Ishikawa (cell line): ENCODE data around the gene GALNTL6.

Source experiments
- CEBPB ChIP-seq: IDR thresholded peaks from 2 replicates; pipeline ENCODE4 v1.6.1; 2012
- CREB1 ChIP-seq: IDR thresholded peaks from 2 replicates; pipeline ENCODE4 v1.6.1; 2012; ENCODE audit warnings: low read depth
- EGR1 ChIP-seq: IDR thresholded peaks from 2 replicates; pipeline ENCODE4 v1.6.1; 2012
- EP300 ChIP-seq: IDR thresholded peaks from 2 replicates; pipeline ENCODE4 v1.6.1; 2012; ENCODE audit warnings: borderline replicate concordance
- FOXM1 ChIP-seq: IDR thresholded peaks from 2 replicates; pipeline ENCODE4 v1.6.1; 2012; ENCODE audit warnings: low read depth, borderline replicate concordance
- RAD21 ChIP-seq: IDR thresholded peaks from 2 replicates; pipeline ENCODE4 v1.6.1; 2012; ENCODE audit warnings: low read depth
- TAF1 ChIP-seq: IDR thresholded peaks from 2 replicates; pipeline ENCODE4 v1.6.1; 2012; ENCODE audit warnings: low read depth, mild to moderate bottlenecking
- ZBTB7A ChIP-seq: IDR thresholded peaks from 2 replicates; pipeline ENCODE4 v1.6.1; 2012; ENCODE audit warnings: low read depth
- TF ChIP-seq, protein P1 (sequence below): IDR thresholded peaks from 2 replicates; pipeline ENCODE4 v1.6.1; 2012
- TF ChIP-seq, protein P2 (sequence below): IDR thresholded peaks from 2 replicates; pipeline ENCODE4 v1.6.1; 2012; ENCODE audit warnings: low read depth, mild to moderate bottlenecking

DNA sequence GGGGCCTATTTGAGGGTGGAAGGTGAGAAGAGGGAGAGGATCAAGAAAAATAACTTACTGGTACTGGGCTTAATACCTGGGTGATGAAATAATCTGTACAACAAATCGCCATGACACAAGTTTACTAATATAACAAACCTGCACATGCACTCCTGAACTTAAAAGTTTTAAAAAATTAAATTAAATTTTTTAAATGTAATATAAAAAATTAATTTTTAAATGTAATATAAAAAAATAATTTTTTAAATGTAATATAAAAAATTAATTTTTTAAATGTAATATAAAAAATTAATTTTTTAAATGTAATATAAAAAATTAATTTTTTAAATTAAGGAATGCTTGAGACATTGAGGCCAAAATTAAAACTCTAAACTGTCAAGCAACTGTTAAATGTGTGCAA lies 1231.1 kb downstream of the GALNTL6 start:
- TF ChIP-seq ZBTB7A (no peak), CEBPB (no peak), TAF1 (no peak), EGR1 (no peak), FOXM1 (no peak), CREB1 (no peak), EP300 (no peak), RAD21 (no peak)
- TF ChIP-seq, protein P1, sequence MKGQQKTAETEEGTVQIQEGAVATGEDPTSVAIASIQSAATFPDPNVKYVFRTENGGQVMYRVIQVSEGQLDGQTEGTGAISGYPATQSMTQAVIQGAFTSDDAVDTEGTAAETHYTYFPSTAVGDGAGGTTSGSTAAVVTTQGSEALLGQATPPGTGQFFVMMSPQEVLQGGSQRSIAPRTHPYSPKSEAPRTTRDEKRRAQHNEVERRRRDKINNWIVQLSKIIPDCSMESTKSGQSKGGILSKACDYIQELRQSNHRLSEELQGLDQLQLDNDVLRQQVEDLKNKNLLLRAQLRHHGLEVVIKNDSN, result no peak
- TF ChIP-seq, protein P2, sequence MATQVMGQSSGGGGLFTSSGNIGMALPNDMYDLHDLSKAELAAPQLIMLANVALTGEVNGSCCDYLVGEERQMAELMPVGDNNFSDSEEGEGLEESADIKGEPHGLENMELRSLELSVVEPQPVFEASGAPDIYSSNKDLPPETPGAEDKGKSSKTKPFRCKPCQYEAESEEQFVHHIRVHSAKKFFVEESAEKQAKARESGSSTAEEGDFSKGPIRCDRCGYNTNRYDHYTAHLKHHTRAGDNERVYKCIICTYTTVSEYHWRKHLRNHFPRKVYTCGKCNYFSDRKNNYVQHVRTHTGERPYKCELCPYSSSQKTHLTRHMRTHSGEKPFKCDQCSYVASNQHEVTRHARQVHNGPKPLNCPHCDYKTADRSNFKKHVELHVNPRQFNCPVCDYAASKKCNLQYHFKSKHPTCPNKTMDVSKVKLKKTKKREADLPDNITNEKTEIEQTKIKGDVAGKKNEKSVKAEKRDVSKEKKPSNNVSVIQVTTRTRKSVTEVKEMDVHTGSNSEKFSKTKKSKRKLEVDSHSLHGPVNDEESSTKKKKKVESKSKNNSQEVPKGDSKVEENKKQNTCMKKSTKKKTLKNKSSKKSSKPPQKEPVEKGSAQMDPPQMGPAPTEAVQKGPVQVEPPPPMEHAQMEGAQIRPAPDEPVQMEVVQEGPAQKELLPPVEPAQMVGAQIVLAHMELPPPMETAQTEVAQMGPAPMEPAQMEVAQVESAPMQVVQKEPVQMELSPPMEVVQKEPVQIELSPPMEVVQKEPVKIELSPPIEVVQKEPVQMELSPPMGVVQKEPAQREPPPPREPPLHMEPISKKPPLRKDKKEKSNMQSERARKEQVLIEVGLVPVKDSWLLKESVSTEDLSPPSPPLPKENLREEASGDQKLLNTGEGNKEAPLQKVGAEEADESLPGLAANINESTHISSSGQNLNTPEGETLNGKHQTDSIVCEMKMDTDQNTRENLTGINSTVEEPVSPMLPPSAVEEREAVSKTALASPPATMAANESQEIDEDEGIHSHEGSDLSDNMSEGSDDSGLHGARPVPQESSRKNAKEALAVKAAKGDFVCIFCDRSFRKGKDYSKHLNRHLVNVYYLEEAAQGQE, result no peak
